GM23338 (cell line): Measurements from ENCODE around the gene ERBB4. TPM values are rescaled to one million over a fixed set of nuclear protein-coding genes. Genes with fewer than 3 reads are reported as not detected.
A peak's percentile ranks its signal among the peaks of the same experiment; 100 is the strongest.

Experiments
- ATAC-seq: fragments of 200-7000 bp; cut with Tn5 transposase; 3 replicates; pipeline ENCODE4 v1.9.1; 2020
- DNase-seq: peaks from one replicate; pipeline ENCODE4 v3.0.0-alpha.2; 2015; ENCODE audit warnings: low spot score
- H2AFZ ChIP-seq: fragments of 200-600 bp; sonication (generic); 2 replicates; pipeline ENCODE4 v1.8.0; 2016; ENCODE audit warnings: antibody characterized with exemption, mild to moderate bottlenecking, moderate library complexity
- H3F3A ChIP-seq: fragments of 200-600 bp; sonication (generic); replicated peaks from 2 replicates; pipeline ENCODE4 v1.8.0; 2017; ENCODE audit warnings: antibody characterized with exemption, mixed run types, low read depth
- H3K27ac ChIP-seq: fragments of 200-600 bp; sonication (generic); 2 replicates; pipeline ENCODE4 v1.6.1; 2016; ENCODE audit warnings: low read depth
- H3K27me3 ChIP-seq: fragments of 200-600 bp; sonication (generic); 2 replicates; pipeline ENCODE4 v1.8.0; 2016; ENCODE audit warnings: mild to moderate bottlenecking, mixed run types, moderate library complexity; ENCODE audit not compliant: insufficient read depth
- H3K36me3 ChIP-seq: fragments of 200-600 bp; sonication (generic); 2 replicates; pipeline ENCODE4 v1.8.0; 2016; ENCODE audit warnings: mild to moderate bottlenecking; ENCODE audit not compliant: insufficient read depth
- H3K4me1 ChIP-seq: fragments of 200-600 bp; sonication (generic); 2 replicates; pipeline ENCODE4 v1.8.0; 2016; ENCODE audit warnings: mild to moderate bottlenecking, moderate library complexity; ENCODE audit not compliant: insufficient read depth
- H3K4me2 ChIP-seq: fragments of 200-600 bp; sonication (generic); 2 replicates; pipeline ENCODE4 v1.7.1; 2017; ENCODE audit warnings: mixed run types
- H3K4me3 ChIP-seq: fragments of 200-600 bp; sonication (generic); 2 replicates; pipeline ENCODE4 v1.6.1; 2016; ENCODE audit warnings: mixed run types
- H3K79me2 ChIP-seq: fragments of 200-600 bp; sonication (generic); replicated peaks from 2 replicates; pipeline ENCODE4 v1.8.0; 2017; ENCODE audit warnings: mild to moderate bottlenecking; ENCODE audit not compliant: insufficient read depth
- H3K9me2 ChIP-seq: fragments of 200-600 bp; sonication (generic); 2 replicates; pipeline ENCODE4 v1.8.0; 2017; ENCODE audit not compliant: insufficient read depth
- H4K20me1 ChIP-seq: fragments of 200-600 bp; sonication (generic); replicated peaks from 2 replicates; pipeline ENCODE4 v1.8.0; 2017; ENCODE audit warnings: mild to moderate bottlenecking; ENCODE audit not compliant: insufficient read depth
- H3K27ac Mint-ChIP-seq: 2 replicates; pipeline ENCODE4 v1.8.0; 2020; ENCODE audit warnings: inconsistent platforms, mild to moderate bottlenecking, moderate library complexity, mixed read lengths
- H3K27me3 Mint-ChIP-seq: 3 replicates; pipeline ENCODE4 v1.8.0; 2022; ENCODE audit warnings: low read depth, mild to moderate bottlenecking, moderate library complexity, mixed read lengths, inconsistent platforms; ENCODE audit not compliant: insufficient read depth, poor library complexity
- H3K36me3 Mint-ChIP-seq: 3 replicates; pipeline ENCODE4 v1.8.0; 2021; ENCODE audit warnings: low read depth, mild to moderate bottlenecking, inconsistent platforms, moderate library complexity, mixed read lengths
- H3K4me1 Mint-ChIP-seq: 3 replicates; pipeline ENCODE4 v1.8.0; 2020; ENCODE audit warnings: mild to moderate bottlenecking, inconsistent platforms, mixed read lengths
- H3K4me3 Mint-ChIP-seq: 3 replicates; pipeline ENCODE4 v1.8.0; 2021; ENCODE audit warnings: moderate library complexity, mild to moderate bottlenecking, inconsistent platforms, mixed read lengths
- H3K9me3 Mint-ChIP-seq: 3 replicates; pipeline ENCODE4 v1.8.0; 2020; ENCODE audit warnings: moderate library complexity, mild to moderate bottlenecking, inconsistent platforms, mixed read lengths
- CREB1 ChIP-seq: fragments of 250-450 bp; sonication (Bioruptor Pico); IDR thresholded peaks from 2 replicates; pipeline ENCODE4 v1.5.0; 2020; ENCODE audit warnings: low read depth, mild to moderate bottlenecking, moderate library complexity
- ETS1 ChIP-seq: IDR thresholded peaks from 2 replicates; pipeline ENCODE4 v1.6.1; 2016; ENCODE audit warnings: antibody characterized with exemption
- POLR2AphosphoS5 ChIP-seq: IDR thresholded peaks from 2 replicates; pipeline ENCODE4 v1.6.1; 2016; ENCODE audit warnings: antibody characterized with exemption, low read depth
- ZNF462 ChIP-seq: fragments of 250-450 bp; sonication (Bioruptor Pico); IDR thresholded peaks from 2 replicates; pipeline ENCODE4 v1.5.0; 2020; ENCODE audit warnings: mild to moderate bottlenecking, moderate library complexity
- polyA plus RNA-seq: library from polyadenylated mRNA; unstranded; fragments of >200 nt; fragmentation: Nextera tagmentation; extraction: Ambion mirVana; gene quantifications from 2 replicates; pipeline ENCODE4 v1.2.1, GENCODE V29; 2016
- total RNA-seq: library from RNA; depleted of rRNA; stranded (reverse); fragments of >200 nt; shearing (Covaris generic); gene quantifications from 2 replicates; pipeline ENCODE4 v1.2.3, GENCODE V29; 2014

The ERBB4 gene
- total and polyA plus RNA-seq, 2 experiments from 2014 or later, result 0.73 to 1.1 TPM

- TF ChIP-seq ZNF462 (CRISPR knock-in tag), result no peak
- TF ChIP-seq POLR2AphosphoS5, result no peak
Measured at GRCh38 chr2:211367711-211368110, 1170.9 kb downstream of the ERBB4 start (continued).

DNA sequence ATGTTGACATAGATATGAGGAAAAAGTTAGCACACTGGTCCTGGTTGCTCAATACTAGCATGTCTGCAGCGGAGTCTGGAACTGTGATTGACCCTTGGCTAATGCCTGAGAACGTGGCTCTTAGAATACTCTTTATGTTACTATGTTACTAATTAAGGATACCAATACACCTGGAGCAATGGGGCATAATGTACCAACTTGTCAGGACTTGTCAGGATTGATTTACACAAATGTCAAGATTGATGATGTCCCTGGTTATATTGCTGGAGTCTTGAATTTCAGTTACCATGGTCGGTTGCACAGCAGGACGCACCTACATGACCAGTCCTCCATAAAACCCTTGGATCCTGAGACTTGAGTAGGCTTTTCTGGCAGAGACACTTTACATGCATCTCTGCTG, 1171.3 kb downstream of the ERBB4 start:
- no peaks in the 10 kb centered on the region for H3K36me3 ChIP-seq
- H3K79me2 ChIP-seq, result no peaks in the 10 kb centered on the region
- ATAC-seq, result no peak
- H3K4me1 Mint-ChIP-seq, result peaks cover 24% of the 10 kb centered on the region
- no peaks in the 10 kb centered on the region for H4K20me1 ChIP-seq
- no peaks in the 10 kb centered on the region for H3F3A ChIP-seq
- peaks cover 19% of the 10 kb centered on the region for H3K9me3 Mint-ChIP-seq
- no peaks in the 10 kb centered on the region for H3K9me2 ChIP-seq
- H3K4me1 ChIP-seq, result peaks cover 34% of the 10 kb centered on the region
- DNase-seq, result no peak
- no peaks in the 10 kb centered on the region for H3K27me3 ChIP-seq
- H2AFZ ChIP-seq, result peak overlapping the region; percentile 75; the same call in 1 of the 2 replicates
- no peak overlapping the region for H3K4me2 ChIP-seq
- no peaks in the 10 kb centered on the region for H3K27me3 Mint-ChIP-seq
- H3K27ac ChIP-seq, result no peak overlapping the region
- H3K27ac Mint-ChIP-seq, result no peak overlapping the region
- peaks cover 22% of the 10 kb centered on the region for H3K36me3 Mint-ChIP-seq
- no peak overlapping the region for H3K4me3 Mint-ChIP-seq
- no peak overlapping the region for H3K4me3 ChIP-seq
- no peak for TF ChIP-seq ZNF462 (CRISPR knock-in tag)
- TF ChIP-seq ETS1, result no peak
- no peak for TF ChIP-seq CREB1 (CRISPR knock-in tag)
